GM12878 (cell line): ENCODE data around the gene BTBD1. TPM values are rescaled to one million over a fixed set of nuclear protein-coding genes. Genes with fewer than 3 reads are reported as not detected.

ENCODE experiments used
- ATAC-seq: fragments of 200-7000 bp; cut with Tn5 transposase; 3 replicates; pipeline ENCODE4 v1.9.1; 2020; ENCODE audit warnings: mild to moderate bottlenecking, moderate library complexity
- BruUV-seq: library from RNA; stranded (reverse); fragments of 400-500 nt; replicated peaks from 2 replicates; lab custom pipeline; 2021; lab: Mats Ljungman, UMichigan
- CTCF ChIA-PET: fragments of 300-600 bp; sonication (Branson Sonifier 250); formaldehyde crosslinking; extraction: SDS; loops from one replicate; lab custom pipeline; 2021; ENCODE audit warnings: inconsistent platforms; lab: Yijun Ruan, JAX
- POLR2A ChIA-PET: fragments of 350-600 bp; formaldehyde crosslinking; extraction: SDS; loops from one replicate; lab custom pipeline; 2021; ENCODE audit warnings: inconsistent platforms; lab: Charles Lee
- RAD21 ChIA-PET: fragments of 300-600 bp; sonication (Branson Sonifier 250); formaldehyde crosslinking; loops from one replicate; lab custom pipeline; 2023; ENCODE audit warnings: antibody characterized with exemption; ENCODE audit not compliant: unreplicated experiment; lab: Charles Lee
- SMC1A ChIA-PET: fragments of 300-600 bp; sonication (Branson Sonifier 250); formaldehyde crosslinking; loops from one replicate; lab custom pipeline; 2023; ENCODE audit not compliant: unreplicated experiment, uncharacterized antibody; lab: Charles Lee
- DNase-seq: peaks from one replicate; pipeline ENCODE4 v3.0.0-alpha.2; 2011; ENCODE audit warnings: low read depth, low spot score
- FAIRE-seq: peaks from 3 replicates; lab custom pipeline; 2011; peaks lifted over from hg19 to GRCh38; lab: Jason Lieb, UNC
- H2AFZ ChIP-seq: 2 replicates; pipeline ENCODE4 v1.6.0; 2011; ENCODE audit warnings: low read depth, low read length, control low read depth; ENCODE audit not compliant: control insufficient read depth
- H3K27ac ChIP-seq: 2 replicates; pipeline ENCODE4 v1.5.1; 2011; ENCODE audit warnings: control low read depth; ENCODE audit not compliant: control insufficient read depth, insufficient read depth
- H3K27me3 ChIP-seq, 2 experiments: replicated peaks in 1 of 2; 2 replicates each; pipeline versions ENCODE4 v1.6.0 to v1.6.1; 2011; ENCODE audit warnings: low read length in 1 of 2; ENCODE audit not compliant: control insufficient read depth in 2 of 2, insufficient read depth in 2 of 2
- H3K36me3 ChIP-seq, 2 experiments: 2 replicates each; pipeline ENCODE4 v1.5.1; 2011; ENCODE audit warnings: low read length in 1 of 2; ENCODE audit not compliant: control insufficient read depth in 2 of 2, insufficient read depth in 2 of 2
- H3K4me1 ChIP-seq: 2 replicates; pipeline ENCODE4 v1.6.1; 2011; ENCODE audit warnings: mild to moderate bottlenecking, low read length, moderate library complexity, mixed read lengths; ENCODE audit not compliant: control insufficient read depth, insufficient read depth
- H3K4me2 ChIP-seq: 2 replicates; pipeline ENCODE4 v1.6.0; 2011; ENCODE audit warnings: control low read depth; ENCODE audit not compliant: control insufficient read depth, insufficient read depth
- H3K4me3 ChIP-seq: fragments of 200-600 bp; sonication (generic); 2 replicates; pipeline ENCODE4 v1.5.1; 2016
- H3K79me2 ChIP-seq: 2 replicates; pipeline ENCODE4 v1.6.0; 2011; ENCODE audit warnings: low read length; ENCODE audit not compliant: control insufficient read depth, insufficient read depth
- H3K9ac ChIP-seq: 2 replicates; pipeline ENCODE4 v1.8.0; 2011; ENCODE audit warnings: low read length, control low read depth, mixed read lengths; ENCODE audit not compliant: control insufficient read depth, insufficient read depth
- H3K9me3 ChIP-seq: replicated peaks from 3 replicates; pipeline ENCODE4 v1.5.1; 2011; ENCODE audit warnings: mild to moderate bottlenecking, low read length; ENCODE audit not compliant: control insufficient read depth, insufficient read depth
- H4K20me1 ChIP-seq: 2 replicates; pipeline ENCODE4 v1.6.0; 2011; ENCODE audit not compliant: control insufficient read depth, insufficient read depth
- IKZF1 ChIP-seq: fragments of 450-650 bp; conservative IDR thresholded peaks from 2 replicates; pipeline ENCODE4 v1.6.1; 2017; ENCODE audit warnings: antibody characterized with exemption, mild to moderate bottlenecking
- KLF5 ChIP-seq: fragments of 450-650 bp; IDR thresholded peaks from 2 replicates; pipeline ENCODE4 v1.6.1; 2014; ENCODE audit warnings: mild to moderate bottlenecking; ENCODE audit not compliant: partially characterized antibody
- MEF2A ChIP-seq: IDR thresholded peaks from 2 replicates; pipeline ENCODE4 v1.6.1; 2011; ENCODE audit warnings: low read depth, mild to moderate bottlenecking, low read length, moderate library complexity; ENCODE audit not compliant: insufficient read depth
- SUZ12 ChIP-seq: fragments of 200-600 bp; sonication (generic); IDR thresholded peaks from one replicate; pipeline ENCODE4 v1.6.1; 2018; ENCODE audit warnings: antibody characterized with exemption, mild to moderate bottlenecking; ENCODE audit not compliant: unreplicated experiment
- ZNF207 ChIP-seq: fragments of 450-650 bp; IDR thresholded peaks from 2 replicates; pipeline ENCODE4 v1.6.1; 2014; ENCODE audit warnings: antibody characterized with exemption, mild to moderate bottlenecking, borderline replicate concordance
- WGBS: methylation state at CpG from one replicate; pipeline ENCODE4 v1.1.6; 2016; ENCODE audit warnings: low lambda C conversion rate; ENCODE audit not compliant: insufficient replicate concordance, insufficient coverage; ENCODE audit errors: missing lambda C conversion rate; 5-methylcytosine and 5-hydroxymethylcytosine counted together
- in situ Hi-C: fragments of 300-500 bp; cut with MboI; formaldehyde crosslinking; loops from 9 replicates; pipeline ENCODE4 v1.14.3; 2018; ENCODE audit warnings: mixed read lengths
- intact Hi-C: fragments of 100-400 bp; cut with micrococcal nuclease; formaldehyde crosslinking; loops from one replicate; pipeline ENCODE4 v1.14.2; 2022; ENCODE audit not compliant: unreplicated experiment
- polyA plus RNA-seq, 11 experiments: library from polyadenylated mRNA; depleted of rRNA in 4 of 11; unstranded in 6 of 11; stranded (reverse) in 5 of 11; fragments of >200 nt; fragmentation: Nextera tagmentation in 4 of 11; fragmentation: Illumina TruSeq in 1 of 11; extraction: Ambion mirVana in 4 of 11; extraction: Trizol in 1 of 11; gene quantifications; 1 replicate in 1 of 11; 2 replicates in 10 of 11; pipeline versions ENCODE4 v1.2.1 to v1.2.3, GENCODE V29; 2011 to 2016; ENCODE audit warnings: inconsistent platforms in 2 of 11, missing spikeins in 2 of 11, low read depth in 1 of 11
- total RNA-seq, 4 experiments: library from RNA; depleted of rRNA in 3 of 4; stranded (reverse); fragments of >200 nt in 3 of 4; fragmentation: Illumina TruSeq in 1 of 4; extraction: Trizol in 1 of 4; gene quantifications; 2 replicates each; pipeline versions ENCODE4 v1.2.1 to v1.2.3, GENCODE V29; 2013 to 2021
- TF ChIP-seq, protein P1 (sequence below), 3 experiments: IDR thresholded peaks in 2 of 3; conservative IDR thresholded peaks in 1 of 3; 2 replicates each; pipeline ENCODE4 v1.5.1; 2011; ENCODE audit warnings: low read depth in 3 of 3, low read length in 3 of 3, mild to moderate bottlenecking in 3 of 3, control low read depth in 2 of 3, moderate library complexity in 2 of 3, inconsistent platforms in 1 of 3, mixed read lengths in 1 of 3; ENCODE audit not compliant: control insufficient read depth in 2 of 3, insufficient read depth in 1 of 3; ENCODE audit errors: extremely low read depth in 1 of 3
- TF ChIP-seq, protein P2 (sequence below): fragments of 450-650 bp; IDR thresholded peaks from 2 replicates; pipeline ENCODE4 v1.6.1; 2017; ENCODE audit warnings: mild to moderate bottlenecking, low read depth, inconsistent platforms; ENCODE audit not compliant: poor library complexity, severe bottlenecking

Gene BTBD1
- total and polyA plus RNA-seq, 10 of the 15 experiments (the other 5 are each of a cell fraction or from before 2014, with no cell fraction given) = 17.5 to 90.4 (median 73.1) TPM

DNA sequence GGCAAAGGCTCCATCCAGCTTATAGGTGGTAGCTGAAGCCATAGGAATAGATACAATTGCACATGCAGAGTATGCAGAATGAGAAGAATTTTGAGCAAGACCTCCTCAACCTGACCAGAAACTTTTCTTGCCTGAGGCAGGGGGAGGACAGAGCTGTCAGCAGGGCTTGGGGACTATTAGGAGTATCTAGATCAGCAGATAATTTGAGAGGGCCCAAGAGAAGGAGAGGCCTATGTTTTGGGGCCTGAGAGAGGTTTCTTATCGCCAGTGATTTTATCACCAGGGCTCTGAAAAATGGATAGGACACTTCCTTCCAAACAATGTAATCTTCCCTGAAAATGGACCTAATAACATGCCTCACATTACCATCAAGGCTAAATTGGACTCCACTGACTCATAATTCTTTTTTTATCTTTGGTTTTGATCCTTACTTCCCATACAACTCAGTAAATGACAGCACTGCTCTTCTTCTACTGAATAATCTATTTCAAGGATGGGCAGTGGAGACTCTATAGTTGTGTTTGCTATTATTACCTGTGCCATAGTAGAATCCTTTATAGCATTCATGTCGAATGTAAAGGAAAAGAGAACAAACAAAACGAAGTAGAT lies 96.9 kb downstream of the BTBD1 start:
- ChIA-PET CTCF (interaction anchor here (0.6 kb wide), 1 partner anchor 46 kb away, joined by 3 read pairs; no protein-coding TSS in a partner anchor), POLR2A (no interaction called here), RAD21 (no interaction called here), SMC1A (interaction anchor here (0.6 to 1.4 kb wide), 3 partner anchors 11 to 68 kb away, joined by 3 to 5 read pairs (median 4); no protein-coding TSS in a partner anchor)
- Histone ChIP-seq H3K27me3 (peaks cover 0 to 2% of the 10 kb centered on the region in 2 experiments; a peak in 1 of 4 replicates), H4K20me1 (no peaks in the 10 kb centered on the region; the same call in 1 of the 2 replicates), H3K9ac (no peak overlapping the region), H3K9me3 (no peaks in the 10 kb centered on the region), H3K79me2 (no peaks in the 10 kb centered on the region), H2AFZ (no peak overlapping the region), H3K36me3 (no peaks in the 10 kb centered on the region), H3K27ac (no peak overlapping the region), H3K4me2 (no peak overlapping the region), H3K4me3 (no peak overlapping the region), H3K4me1 (peaks cover 13% of the 10 kb centered on the region)
- DNase-seq = no peak
- 49% methylated on average over 3 of the region's 3 CpGs for WGBS
- TF ChIP-seq, protein P1, sequence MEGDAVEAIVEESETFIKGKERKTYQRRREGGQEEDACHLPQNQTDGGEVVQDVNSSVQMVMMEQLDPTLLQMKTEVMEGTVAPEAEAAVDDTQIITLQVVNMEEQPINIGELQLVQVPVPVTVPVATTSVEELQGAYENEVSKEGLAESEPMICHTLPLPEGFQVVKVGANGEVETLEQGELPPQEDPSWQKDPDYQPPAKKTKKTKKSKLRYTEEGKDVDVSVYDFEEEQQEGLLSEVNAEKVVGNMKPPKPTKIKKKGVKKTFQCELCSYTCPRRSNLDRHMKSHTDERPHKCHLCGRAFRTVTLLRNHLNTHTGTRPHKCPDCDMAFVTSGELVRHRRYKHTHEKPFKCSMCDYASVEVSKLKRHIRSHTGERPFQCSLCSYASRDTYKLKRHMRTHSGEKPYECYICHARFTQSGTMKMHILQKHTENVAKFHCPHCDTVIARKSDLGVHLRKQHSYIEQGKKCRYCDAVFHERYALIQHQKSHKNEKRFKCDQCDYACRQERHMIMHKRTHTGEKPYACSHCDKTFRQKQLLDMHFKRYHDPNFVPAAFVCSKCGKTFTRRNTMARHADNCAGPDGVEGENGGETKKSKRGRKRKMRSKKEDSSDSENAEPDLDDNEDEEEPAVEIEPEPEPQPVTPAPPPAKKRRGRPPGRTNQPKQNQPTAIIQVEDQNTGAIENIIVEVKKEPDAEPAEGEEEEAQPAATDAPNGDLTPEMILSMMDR (IDR thresholded peaks at IDR 0.05 in 2 of 3, conservative IDR thresholded peaks at IDR 0.05 in 1 of 3; ENCODE audit: control insufficient read depth in 2 of 3, extremely low read depth in 1 of 3, insufficient read depth in 1 of 3, low read depth in 3 of 3, low read length in 3 of 3) = no peak
- TF ChIP-seq ZNF207 (no peak), MEF2A (no peak), SUZ12 (no peak), KLF5 (no peak), IKZF1 (no peak)
- TF ChIP-seq, protein P2, sequence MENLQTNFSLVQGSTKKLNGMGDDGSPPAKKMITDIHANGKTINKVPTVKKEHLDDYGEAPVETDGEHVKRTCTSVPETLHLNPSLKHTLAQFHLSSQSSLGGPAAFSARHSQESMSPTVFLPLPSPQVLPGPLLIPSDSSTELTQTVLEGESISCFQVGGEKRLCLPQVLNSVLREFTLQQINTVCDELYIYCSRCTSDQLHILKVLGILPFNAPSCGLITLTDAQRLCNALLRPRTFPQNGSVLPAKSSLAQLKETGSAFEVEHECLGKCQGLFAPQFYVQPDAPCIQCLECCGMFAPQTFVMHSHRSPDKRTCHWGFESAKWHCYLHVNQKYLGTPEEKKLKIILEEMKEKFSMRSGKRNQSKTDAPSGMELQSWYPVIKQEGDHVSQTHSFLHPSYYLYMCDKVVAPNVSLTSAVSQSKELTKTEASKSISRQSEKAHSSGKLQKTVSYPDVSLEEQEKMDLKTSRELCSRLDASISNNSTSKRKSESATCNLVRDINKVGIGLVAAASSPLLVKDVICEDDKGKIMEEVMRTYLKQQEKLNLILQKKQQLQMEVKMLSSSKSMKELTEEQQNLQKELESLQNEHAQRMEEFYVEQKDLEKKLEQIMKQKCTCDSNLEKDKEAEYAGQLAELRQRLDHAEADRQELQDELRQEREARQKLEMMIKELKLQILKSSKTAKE = no peak
- in situ Hi-C loops (no loop called here), intact Hi-C loops (no loop called here)
- FAIRE-seq = no peak
- no peak for ATAC-seq
- BruUV-seq = no TSS peak
